ENCODE measurements around the gene NR1H2.

Gene NR1H2

GRCh38 chr19:50422397-50423278, 46.4 kb downstream of the NR1H2 start:
- TF ChIP-seq POLR2AphosphoS5 (IDR thresholded peaks at IDR 0.05; ENCODE audit: low read depth, low read length) (no peak), TAF1 (IDR thresholded peaks at IDR 0.05; ENCODE audit: borderline replicate concordance, low read depth, low read length) (no peak), POLR2A (IDR thresholded peaks at IDR 0.05; ENCODE audit: low read depth, low read length) (no peak)
- DNase-seq (ENCODE audit: insufficient read length) = no peak
- no peak for FAIRE-seq

DNA sequence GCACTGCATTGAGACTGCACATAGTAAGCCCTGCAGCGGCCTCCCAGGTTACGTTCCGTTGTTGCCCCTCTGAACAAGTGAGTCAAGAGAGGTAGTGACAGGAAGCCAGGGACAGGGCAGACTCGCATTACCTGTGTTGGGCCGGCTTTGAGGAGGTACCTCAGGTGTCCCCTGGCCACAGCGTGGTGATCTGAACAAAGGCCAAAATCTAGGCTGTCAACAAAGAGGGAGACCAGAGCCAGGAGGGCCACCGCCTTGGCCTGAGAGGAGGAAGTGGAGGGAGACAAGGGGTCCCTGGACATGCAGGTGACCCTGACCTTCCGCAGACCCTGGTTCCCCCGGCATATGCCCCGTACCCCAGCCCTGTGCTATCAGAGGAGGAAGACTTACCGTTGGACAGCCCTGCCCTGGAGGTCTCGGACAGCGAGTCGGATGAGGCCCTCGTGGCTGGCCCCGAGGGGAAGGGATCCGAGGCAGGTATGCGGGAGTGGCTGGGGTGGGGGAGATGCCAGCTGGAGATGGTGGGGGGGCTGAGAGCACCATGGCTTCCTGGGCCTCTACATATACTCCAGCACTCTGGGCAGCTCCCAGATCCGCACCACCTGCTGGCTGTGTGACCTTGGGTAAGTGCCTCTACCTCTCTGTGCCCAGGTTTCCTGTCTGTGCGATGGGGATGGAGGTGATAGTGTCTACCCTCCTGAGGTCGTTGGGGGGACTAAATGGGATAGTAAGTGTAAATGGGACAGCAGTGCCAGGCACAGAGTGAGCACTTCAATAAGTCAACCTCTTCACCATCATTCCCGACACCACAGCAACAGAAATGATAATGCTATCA, 47.2 kb downstream of the NR1H2 start:
- FAIRE-seq = no peak
- DNase-seq (ENCODE audit: insufficient read length) = no peak
- TF ChIP-seq TAF1 (IDR thresholded peaks at IDR 0.05; ENCODE audit: borderline replicate concordance, low read depth, low read length) = no peak
- TF ChIP-seq POLR2A (IDR thresholded peaks at IDR 0.05; ENCODE audit: low read depth, low read length) = no peak
- no peak for TF ChIP-seq POLR2AphosphoS5 (IDR thresholded peaks at IDR 0.05; ENCODE audit: low read depth, low read length)

- FAIRE-seq = no peak
Observed at GRCh38 chr19:50425581-50425980, 49.3 kb downstream of the NR1H2 start.

GRCh38 chr19:50427318-50427925, 51.2 kb downstream of the NR1H2 start:
- no peak for DNase-seq (ENCODE audit: insufficient read length)
- FAIRE-seq = no peak

More at GRCh38 chr19:50425581-50425980, 49.3 kb downstream of the NR1H2 start:
- DNase-seq (ENCODE audit: insufficient read length) = no peak
- TF ChIP-seq POLR2AphosphoS5 (IDR thresholded peaks at IDR 0.05; ENCODE audit: low read depth, low read length) (no peak), TAF1 (IDR thresholded peaks at IDR 0.05; ENCODE audit: borderline replicate concordance, low read depth, low read length) (no peak), POLR2A (IDR thresholded peaks at IDR 0.05; ENCODE audit: low read depth, low read length) (no peak)

GRCh38 chr19:50427997-50428425, 51.8 kb downstream of the NR1H2 start:
- no peak for FAIRE-seq
- no peak for DNase-seq (ENCODE audit: insufficient read length)
- TF ChIP-seq POLR2A (IDR thresholded peaks at IDR 0.05; ENCODE audit: low read depth, low read length) (no peak), TAF1 (IDR thresholded peaks at IDR 0.05; ENCODE audit: borderline replicate concordance, low read depth, low read length) (no peak), POLR2AphosphoS5 (IDR thresholded peaks at IDR 0.05; ENCODE audit: low read depth, low read length) (no peak)

More at GRCh38 chr19:50427318-50427925, 51.2 kb downstream of the NR1H2 start:
- no peak for TF ChIP-seq POLR2AphosphoS5 (IDR thresholded peaks at IDR 0.05; ENCODE audit: low read depth, low read length)
- TF ChIP-seq POLR2A (IDR thresholded peaks at IDR 0.05; ENCODE audit: low read depth, low read length) = no peak
- no peak for TF ChIP-seq TAF1 (IDR thresholded peaks at IDR 0.05; ENCODE audit: borderline replicate concordance, low read depth, low read length)

- TF ChIP-seq POLR2A (IDR thresholded peaks at IDR 0.05; ENCODE audit: low read depth, low read length) = no peak
- no peak for TF ChIP-seq POLR2AphosphoS5 (IDR thresholded peaks at IDR 0.05; ENCODE audit: low read depth, low read length)
- TF ChIP-seq TAF1 (IDR thresholded peaks at IDR 0.05; ENCODE audit: borderline replicate concordance, low read depth, low read length) = no peak
- FAIRE-seq (no peak), DNase-seq (ENCODE audit: insufficient read length) (no peak)
Observed at GRCh38 chr19:50428772-50429463, 52.7 kb downstream of the NR1H2 start.

GRCh38 chr19:50430888-50431342, 54.7 kb downstream of the NR1H2 start:
- TF ChIP-seq POLR2A (IDR thresholded peaks at IDR 0.05; ENCODE audit: low read depth, low read length) = no peak; the same call in 1 of the 2 replicates
- peak; percentile 54 for FAIRE-seq

GRCh38 chr19:50431343-50432220, 55.3 kb downstream of the NR1H2 start:
- TF ChIP-seq POLR2A (IDR thresholded peaks at IDR 0.05; ENCODE audit: low read depth, low read length) (no peak; the same call in none of the 2 replicates), POLR2AphosphoS5 (IDR thresholded peaks at IDR 0.05; ENCODE audit: low read depth, low read length) (peak; percentile 37; the same call in 1 of the 2 replicates), TAF1 (IDR thresholded peaks at IDR 0.05; ENCODE audit: borderline replicate concordance, low read depth, low read length) (peak; percentile 55; the same call in 1 of the 2 replicates)
- DNase-seq (ENCODE audit: insufficient read length) = peak; percentile 82
- FAIRE-seq = peak; percentile 99

More at GRCh38 chr19:50430888-50431342, 54.7 kb downstream of the NR1H2 start:
- DNase-seq (ENCODE audit: insufficient read length) = no peak

GRCh38 chr19:50432221-50433028, 56.2 kb downstream of the NR1H2 start, which contains the start of gene MYBPC2:
Gene MYBPC2, plus strand, starts transcription at chr19:50432892. Its CDS starts 62 bp downstream, at chr19:50432954.
- TF ChIP-seq POLR2A (IDR thresholded peaks at IDR 0.05; ENCODE audit: low read depth, low read length) = no peak; the same call in 1 of the 2 replicates
- TF ChIP-seq TAF1 (IDR thresholded peaks at IDR 0.05; ENCODE audit: borderline replicate concordance, low read depth, low read length) = no peak
- TF ChIP-seq POLR2AphosphoS5 (IDR thresholded peaks at IDR 0.05; ENCODE audit: low read depth, low read length) = no peak
- DNase-seq (ENCODE audit: insufficient read length) (no peak), FAIRE-seq (no peak)

Data from GM12892 (cell line).